ENCODE results near the gene DSCAML1. TPM values are rescaled to one million over a fixed set of nuclear protein-coding genes. Genes with fewer than 3 reads are reported as not detected.
A peak's percentile ranks its signal among the peaks of the same experiment; 100 is the strongest.
"Not testable (repeated sequence)": the region's sequence is repeated elsewhere in the genome, so short reads cannot be mapped to it uniquely, and the experiment has no call there.

The DSCAML1 gene
- total RNA-seq, 2 experiments from 2014 or later: 0.42 to 1.4 TPM

DNA sequence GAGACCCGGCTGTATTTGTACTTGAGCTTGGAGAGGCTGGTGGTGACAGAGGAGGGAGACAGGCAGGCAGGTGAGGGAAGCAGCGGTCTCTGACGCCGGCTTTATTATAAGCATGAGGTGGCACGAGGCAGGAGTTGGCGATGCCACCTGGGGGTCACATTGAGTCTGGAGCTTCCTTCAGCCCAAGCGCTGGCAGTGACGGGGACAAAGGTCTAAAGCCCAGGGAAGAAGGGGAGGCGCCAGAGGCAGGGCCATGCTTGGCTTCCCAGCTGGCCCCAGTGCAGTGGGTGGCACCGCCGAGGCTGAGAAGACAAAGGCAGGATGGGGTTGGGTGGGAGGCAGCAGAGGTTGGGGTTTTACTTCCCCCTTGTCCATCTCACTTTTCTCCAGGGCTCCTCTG lies 23.1 kb upstream of the DSCAML1 start:
- CTCF ChIA-PET: interaction anchor here (1.5 to 18.2 kb wide), 5 partner anchors 9 to 235 kb away, joined by 4 to 343 read pairs (median 148); partner anchors contain the start of genes DSCAML1 and IL10RA
- Mint-ChIP-seq H3K4me1 (peaks cover 76% of the 10 kb centered on the region), H3K4me3 (no peak overlapping the region), H3K27me3 (no peaks in the 10 kb centered on the region), H3K9me3 (ENCODE audit: low read depth) (no peaks in the 10 kb centered on the region), H3K36me3 (no peaks in the 10 kb centered on the region), H3K27ac (no peak overlapping the region)
- DNase-seq (no peak), ATAC-seq (no peak)

DNA sequence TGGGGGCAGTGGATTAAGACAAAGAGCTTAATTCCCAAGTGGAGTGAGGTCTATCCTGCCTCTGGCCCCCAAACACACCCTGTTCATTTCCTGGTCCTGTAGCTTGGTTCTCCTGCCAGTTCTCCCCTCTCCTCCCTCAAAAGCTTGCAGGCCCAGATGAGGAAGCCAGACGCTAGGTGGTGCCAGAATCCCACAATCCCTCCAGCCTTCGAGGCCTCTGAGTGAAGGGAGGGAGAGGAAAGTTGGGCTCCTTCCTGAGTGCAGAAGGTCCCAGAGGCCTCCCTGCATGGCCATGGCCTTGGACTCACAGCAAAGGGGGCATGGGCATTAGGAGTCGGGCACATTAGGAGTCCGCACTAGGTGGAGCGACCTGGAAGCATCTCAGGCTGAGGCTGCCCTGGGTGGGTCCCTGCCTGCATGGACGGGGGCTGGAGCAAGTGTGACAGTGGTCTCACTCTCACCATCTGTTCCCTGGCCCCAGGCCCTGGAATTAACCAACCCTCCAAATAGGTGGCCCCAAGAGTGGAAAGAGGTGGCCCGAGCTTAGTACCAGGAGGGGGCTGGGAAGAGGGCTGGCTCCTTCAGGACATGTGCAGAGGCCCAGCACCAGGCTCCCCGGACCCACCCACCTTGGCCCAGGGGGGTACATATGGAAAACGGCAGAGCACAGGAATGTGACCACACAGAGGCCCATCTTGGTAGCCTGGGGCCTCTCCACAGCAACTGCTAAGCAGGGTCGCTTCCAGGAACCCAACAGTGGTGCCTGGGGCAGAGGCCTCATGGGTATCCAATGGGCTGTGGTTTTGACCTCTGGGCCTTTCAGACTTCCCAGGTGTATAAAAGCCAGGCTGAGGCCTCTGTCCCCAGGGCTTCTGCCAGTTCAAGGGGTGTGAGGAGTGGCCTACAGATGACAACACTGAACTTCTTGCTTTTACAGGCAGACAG lies 22.4 kb upstream of the DSCAML1 start:
- Mint-ChIP-seq H3K27ac (peak overlapping the region; percentile 98), H3K4me3 (no peak overlapping the region), H3K36me3 (no peaks in the 10 kb centered on the region), H3K4me1 (peaks cover 76% of the 10 kb centered on the region), H3K27me3 (no peaks in the 10 kb centered on the region), H3K9me3 (ENCODE audit: low read depth) (no peaks in the 10 kb centered on the region)
- ATAC-seq (no peak), DNase-seq (no peak)
- CTCF ChIA-PET: interaction anchor here (0.9 to 18.2 kb wide), 10 partner anchors 8 to 393 kb away, joined by 3 to 343 read pairs (median 29); partner anchors contain the start of genes DSCAML1 and IL10RA

GRCh38 chr11:117818041-117818873 lies 21.2 kb upstream of the DSCAML1 start:
- no peaks in the 10 kb centered on the region for H3K27me3 Mint-ChIP-seq

DNA sequence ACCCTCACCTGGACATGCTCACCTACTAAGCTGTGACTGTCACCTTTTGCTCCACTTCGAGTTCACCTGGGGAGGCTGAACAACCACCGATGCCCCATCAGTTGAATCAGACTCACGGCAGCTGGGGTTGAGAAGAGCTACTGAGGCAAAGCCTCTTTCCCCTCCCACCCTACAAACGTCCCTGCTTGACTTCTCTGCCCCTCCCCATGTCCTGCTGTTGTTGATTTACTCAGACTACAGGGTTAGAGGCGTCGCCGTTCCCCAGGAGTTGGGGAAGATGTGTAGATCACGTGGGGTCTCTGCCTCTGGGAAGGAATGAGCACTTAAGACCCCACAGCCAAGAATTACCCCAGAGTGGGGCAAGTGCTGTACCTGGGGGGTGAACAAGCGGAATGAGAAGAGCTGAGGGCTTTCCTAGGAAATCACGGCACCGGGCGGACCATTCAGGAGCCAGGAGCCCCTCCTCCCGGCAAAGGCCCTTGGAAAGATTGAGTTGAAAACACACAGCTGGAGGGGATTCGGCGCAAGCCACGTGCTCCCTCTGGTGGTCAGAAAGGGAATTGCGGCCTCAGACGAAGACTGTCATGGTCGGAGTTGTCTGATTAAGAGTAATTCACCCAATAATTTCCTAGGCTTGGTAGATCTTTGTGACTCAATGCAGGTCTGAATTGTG lies 20.5 kb upstream of the DSCAML1 start:
- peak overlapping the region; percentile 40 for H3K4me3 Mint-ChIP-seq
- H3K27ac Mint-ChIP-seq: peak overlapping the region; percentile 98
- H3K9me3 Mint-ChIP-seq (ENCODE audit: low read depth): no peaks in the 10 kb centered on the region
- H3K4me1 Mint-ChIP-seq: peaks cover 69% of the 10 kb centered on the region
- peak; percentile 93 for DNase-seq
- H3K36me3 Mint-ChIP-seq: no peaks in the 10 kb centered on the region
- CTCF ChIA-PET: interaction anchor here (0.6 to 11.3 kb wide), 35 partner anchors 9 to 586 kb away, joined by 3 to 343 read pairs (median 4); partner anchors contain the start of genes DSCAML1, FXYD2, IL10RA and PCSK7
- H3K27me3 Mint-ChIP-seq: no peaks in the 10 kb centered on the region
- ATAC-seq: peak; percentile 43

More at GRCh38 chr11:117818041-117818873, 21.2 kb upstream of the DSCAML1 start:
- Mint-ChIP-seq H3K4me3 (no peak overlapping the region), H3K27ac (peak overlapping the region; percentile 98), H3K9me3 (ENCODE audit: low read depth) (no peaks in the 10 kb centered on the region), H3K36me3 (no peaks in the 10 kb centered on the region), H3K4me1 (peaks cover 75% of the 10 kb centered on the region)
- CTCF ChIA-PET: interaction anchor here (0.7 to 18.2 kb wide), 28 partner anchors 8 to 587 kb away, joined by 3 to 343 read pairs (median 4); partner anchors contain the start of genes DSCAML1, FXYD2, IL10RA and PCSK7
- ATAC-seq (peak; percentile 17), DNase-seq (peak; percentile 75)

GRCh38 chr11:117816846-117817367 lies 19.9 kb upstream of the DSCAML1 start:
- CTCF ChIA-PET: interaction anchor here (0.6 to 11.3 kb wide), 28 partner anchors 9 to 585 kb away, joined by 3 to 343 read pairs (median 4); partner anchors contain the start of genes DSCAML1, FXYD2, IL10RA and PCSK7
- no peaks in the 10 kb centered on the region for H3K27me3 Mint-ChIP-seq
- H3K4me1 Mint-ChIP-seq: peaks cover 63% of the 10 kb centered on the region
- no peaks in the 10 kb centered on the region for H3K9me3 Mint-ChIP-seq (ENCODE audit: low read depth)
- no peak for ATAC-seq
- peak overlapping the region; percentile 98 for H3K27ac Mint-ChIP-seq
- no peaks in the 10 kb centered on the region for H3K36me3 Mint-ChIP-seq
- H3K4me3 Mint-ChIP-seq: peak overlapping the region; percentile 40
- DNase-seq: no peak

DNA sequence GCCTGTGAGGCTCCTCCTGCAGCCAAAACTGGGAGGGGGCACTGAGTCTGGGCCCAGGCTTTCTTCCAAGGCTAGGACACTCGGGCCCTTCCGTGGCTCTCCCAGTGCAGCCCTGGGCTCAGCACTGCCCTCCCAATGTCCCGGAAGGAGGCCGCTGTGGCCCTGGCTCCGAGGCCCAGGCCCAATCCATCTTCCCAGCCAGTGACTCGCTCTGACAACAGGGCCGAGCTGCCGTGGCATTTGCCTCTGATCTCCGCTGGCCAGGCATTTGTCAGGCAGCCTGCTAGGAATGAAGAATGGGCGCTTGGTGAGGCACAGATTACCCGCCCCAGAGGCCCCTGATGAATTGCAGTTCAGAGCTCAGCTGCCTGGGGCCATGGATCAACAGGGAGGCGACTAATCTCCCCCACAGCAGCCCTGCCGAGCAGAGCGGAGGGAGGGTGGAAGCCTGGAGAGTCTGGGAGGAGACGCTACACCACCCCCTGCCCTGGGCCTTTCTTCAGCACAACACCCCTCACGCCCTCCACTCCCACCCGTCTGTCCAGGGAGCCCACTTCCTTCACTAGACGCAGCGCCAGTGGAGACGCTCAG lies 19.2 kb upstream of the DSCAML1 start:
- ATAC-seq (no peak), DNase-seq (no peak)
- Mint-ChIP-seq H3K27ac (peak overlapping the region; percentile 98), H3K4me1 (peaks cover 59% of the 10 kb centered on the region), H3K9me3 (ENCODE audit: low read depth) (no peaks in the 10 kb centered on the region), H3K4me3 (peak overlapping the region; percentile 65), H3K36me3 (no peaks in the 10 kb centered on the region), H3K27me3 (no peaks in the 10 kb centered on the region)
- CTCF ChIA-PET: interaction anchor here (0.9 to 11.3 kb wide), 14 partner anchors 10 to 585 kb away, joined by 3 to 343 read pairs (median 9); partner anchors contain the start of genes DSCAML1, FXYD2, IL10RA and PCSK7

DNA sequence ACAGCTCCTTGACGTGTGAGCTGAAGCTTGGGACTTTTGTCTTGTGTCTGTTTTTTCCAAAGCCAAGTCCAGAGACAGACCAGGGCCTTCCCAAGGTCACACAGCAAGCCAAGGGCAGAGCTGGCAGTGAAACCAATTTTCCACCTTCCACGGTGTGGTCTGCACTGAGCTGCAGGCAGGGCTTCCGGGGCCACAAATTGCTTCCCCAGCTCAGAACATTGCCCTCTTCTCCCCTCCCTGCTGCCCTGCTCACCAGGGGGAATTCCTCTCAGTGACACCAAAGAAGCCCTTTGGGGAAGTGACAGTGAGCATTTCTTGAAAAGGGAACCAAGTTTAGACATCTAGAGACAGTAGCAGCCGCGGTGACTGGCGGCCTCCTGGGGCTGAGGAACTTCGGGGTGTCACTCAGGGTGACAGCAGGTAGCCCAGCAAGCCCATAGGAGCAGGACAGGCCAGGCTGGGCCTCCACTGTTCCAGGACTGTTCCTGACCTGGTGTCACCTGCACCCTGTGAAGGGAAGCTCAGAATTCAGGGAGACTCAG lies 18.3 kb upstream of the DSCAML1 start:
- no peaks in the 10 kb centered on the region for H3K9me3 Mint-ChIP-seq (ENCODE audit: low read depth)
- no peaks in the 10 kb centered on the region for H3K36me3 Mint-ChIP-seq
- peak overlapping the region; percentile 65 for H3K4me3 Mint-ChIP-seq
- H3K4me1 Mint-ChIP-seq: peaks cover 59% of the 10 kb centered on the region
- CTCF ChIA-PET: interaction anchor here (0.7 to 11.3 kb wide), 12 partner anchors 11 to 391 kb away, joined by 3 to 343 read pairs (median 13); partner anchors contain the start of genes DSCAML1 and FXYD2
- DNase-seq (peak; percentile 85), ATAC-seq (peak; percentile 69)
- H3K27ac Mint-ChIP-seq: peak overlapping the region; percentile 98
- no peaks in the 10 kb centered on the region for H3K27me3 Mint-ChIP-seq

- ATAC-seq: peak; percentile 60
- Mint-ChIP-seq H3K27ac (peak overlapping the region; percentile 98), H3K9me3 (ENCODE audit: low read depth) (no peaks in the 10 kb centered on the region)
These were observed 17.8 kb upstream of the DSCAML1 start for GRCh38 chr11:117814766-117815261.

DNA sequence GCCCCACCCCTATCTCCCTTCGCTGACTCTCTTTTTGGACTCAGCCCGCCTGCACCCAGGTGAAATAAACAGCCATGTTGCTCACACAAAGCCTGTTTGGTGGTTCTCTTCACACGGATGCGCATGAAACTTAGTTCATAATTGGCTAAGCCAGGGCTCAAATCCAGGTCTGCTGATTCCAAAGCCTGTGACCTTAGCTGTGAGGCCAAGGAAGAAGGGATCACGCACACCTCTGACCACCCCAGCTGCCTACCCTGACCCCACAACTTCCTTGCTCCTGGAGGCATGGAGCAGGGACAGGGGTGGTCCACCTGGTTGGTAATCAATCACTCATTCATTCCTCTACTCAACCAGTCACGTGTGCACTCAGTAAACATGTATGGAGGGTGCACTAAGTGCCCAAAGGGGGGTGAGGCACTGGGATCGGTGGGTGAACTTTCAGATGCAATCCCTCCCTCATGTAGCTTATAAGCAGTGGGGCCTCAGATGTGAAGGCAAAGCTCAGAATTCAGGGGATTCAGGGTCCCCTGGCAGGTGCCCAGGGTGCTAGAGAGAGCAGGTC lies 17.3 kb upstream of the DSCAML1 start:
- Mint-ChIP-seq H3K9me3 (ENCODE audit: low read depth) (no peaks in the 10 kb centered on the region), H3K36me3 (no peaks in the 10 kb centered on the region), H3K27me3 (no peaks in the 10 kb centered on the region), H3K27ac (peak overlapping the region; percentile 98), H3K4me1 (peaks cover 66% of the 10 kb centered on the region), H3K4me3 (no peak overlapping the region)
- ATAC-seq (no peak), DNase-seq (no peak)
- CTCF ChIA-PET: interaction anchor here (2.1 to 11.3 kb wide), 6 partner anchors 11 to 388 kb away, joined by 11 to 343 read pairs (median 73); partner anchors contain the start of genes DSCAML1 and FXYD2

More at GRCh38 chr11:117814766-117815261, 17.8 kb upstream of the DSCAML1 start:
- H3K4me3 Mint-ChIP-seq: peak overlapping the region; percentile 65
- no peaks in the 10 kb centered on the region for H3K27me3 Mint-ChIP-seq
- DNase-seq: peak; percentile 94
- CTCF ChIA-PET: interaction anchor here (0.7 to 11.3 kb wide), 10 partner anchors 11 to 390 kb away, joined by 3 to 343 read pairs (median 27); partner anchors contain the start of genes DSCAML1 and FXYD2
- H3K36me3 Mint-ChIP-seq: no peaks in the 10 kb centered on the region
- H3K4me1 Mint-ChIP-seq: peaks cover 61% of the 10 kb centered on the region

DNA sequence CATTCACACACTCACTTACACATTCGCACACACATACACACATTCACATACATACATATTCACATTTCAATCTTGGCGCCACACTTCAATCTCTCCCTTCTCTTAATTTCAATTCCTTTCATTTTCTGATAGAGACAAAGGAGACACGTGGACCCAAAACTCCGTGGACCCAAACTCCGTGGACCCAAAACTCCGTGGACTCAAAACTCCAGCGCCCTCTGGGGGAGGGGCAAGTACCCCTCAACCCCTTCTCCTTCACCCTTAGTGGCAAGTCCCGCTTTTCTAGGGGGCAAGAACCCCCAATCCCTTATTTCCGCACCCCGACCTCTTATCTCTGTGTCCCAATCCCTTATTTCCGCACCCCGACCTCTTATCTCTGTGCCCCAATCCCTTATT lies 13.0 kb upstream of the DSCAML1 start:
- H3K4me3 Mint-ChIP-seq; H3K27me3 Mint-ChIP-seq; H3K9me3 Mint-ChIP-seq (ENCODE audit: low read depth); H3K36me3 Mint-ChIP-seq; ATAC-seq; DNase-seq: not testable (repeated sequence)
- Mint-ChIP-seq H3K4me1 (peaks cover 39% of the 10 kb centered on the region), H3K27ac (peak overlapping the region; percentile 8)
- CTCF ChIA-PET: interaction anchor here (1.3 to 13.0 kb wide), 7 partner anchors 9 to 362 kb away, joined by 4 to 343 read pairs (median 27); partner anchors contain the start of genes DSCAML1 and FXYD2
